ENCODE data around the gene ZNF598. TPM values are rescaled to one million over a fixed set of nuclear protein-coding genes. Genes with fewer than 3 reads are reported as not detected.
A peak's percentile ranks its signal among the peaks of the same experiment; 100 is the strongest.

Gene ZNF598
- total and polyA plus RNA-seq, 10 of the 15 experiments (the other 5 are each of a cell fraction or from before 2014, with no cell fraction given): 0.08 to 74.0 (median 14.4) TPM

- H4K20me1 ChIP-seq (ENCODE audit: control insufficient read depth, insufficient read depth): no peaks in the 10 kb centered on the region
- intact Hi-C loops (cut with micrococcal nuclease; ENCODE audit: unreplicated experiment): no loop called here
- DNase-seq (ENCODE audit: low read depth, low spot score): no peak
- no TSS peak for BruUV-seq (replicated peaks)
- no peak for FAIRE-seq
- 96% methylated on average over 29 of the region's 33 CpGs for WGBS (ENCODE audit: insufficient coverage, insufficient replicate concordance, low lambda C conversion rate, missing lambda C conversion rate)
- RAD21 ChIA-PET (ENCODE audit: unreplicated experiment): no interaction called here
- no peak overlapping the region for H3K27ac ChIP-seq (ENCODE audit: control insufficient read depth, insufficient read depth)
- peaks cover 24% of the 10 kb centered on the region for H3K79me2 ChIP-seq (ENCODE audit: control insufficient read depth, insufficient read depth, low read length)
- peaks cover 0 to 36% of the 10 kb centered on the region in 2 experiments; a peak in 3 of 4 replicates for H3K36me3 ChIP-seq (ENCODE audit: control insufficient read depth in 2 of 2, insufficient read depth in 2 of 2, low read length in 1 of 2)
- CTCF ChIA-PET: no interaction called here
- H3K4me1 ChIP-seq (ENCODE audit: control insufficient read depth, insufficient read depth, low read length): peaks cover 8% of the 10 kb centered on the region
- POLR2A ChIA-PET: interaction anchor here (1.9 kb wide), 1 partner anchor 10 kb away, joined by 8 read pairs; the partner anchor contains the start of gene RPS2
- H3K4me3 ChIP-seq: no peak overlapping the region
- in situ Hi-C loops (cut with MboI): no loop called here
- SMC1A ChIA-PET (ENCODE audit: uncharacterized antibody, unreplicated experiment): no interaction called here
- no peak overlapping the region for H3K4me2 ChIP-seq (ENCODE audit: control insufficient read depth, insufficient read depth)
- ATAC-seq: no peak
- H3K27me3 ChIP-seq (replicated peaks in 1 of 2; ENCODE audit: control insufficient read depth in 2 of 2, insufficient read depth in 2 of 2, low read length in 1 of 2): 0 out of 4 replicates have a peak, but pooled peaks cover 0 to 2% of the 10 kb centered on the region in 2 experiments
- H3K9me3 ChIP-seq (replicated peaks; ENCODE audit: control insufficient read depth, insufficient read depth, low read length): no peaks in the 10 kb centered on the region
- H2AFZ ChIP-seq (ENCODE audit: control insufficient read depth, low read depth, low read length): no peak overlapping the region
- TF ChIP-seq MTA3 (IDR thresholded peaks at IDR 0.05; ENCODE audit: borderline replicate concordance, low read length): no peak
- no peak for TF ChIP-seq PAX5 (IDR thresholded peaks at IDR 0.05; ENCODE audit: borderline replicate concordance, low read depth, low read length)
- no peak overlapping the region for H3K9ac ChIP-seq (ENCODE audit: control insufficient read depth, insufficient read depth, low read length)
These were observed 34.0 kb downstream of the ZNF598 start for GRCh38 chr16:1975432-1976215.

GRCh38 chr16:1974157-1975070, 35.2 kb downstream of the ZNF598 start:
- H4K20me1 ChIP-seq (ENCODE audit: control insufficient read depth, insufficient read depth): no peaks in the 10 kb centered on the region
- POLR2A ChIA-PET: interaction anchor here (1.9 kb wide), 1 partner anchor 9 kb away, joined by 8 read pairs; the partner anchor contains the start of gene RPS2
- TF ChIP-seq POLR2A (IDR thresholded peaks at IDR 0.05; ENCODE audit: low read depth, low read length) (0 out of 2 replicates have a peak, but pooled peaks have one; percentile 7), RUNX3 (IDR thresholded peaks at IDR 0.05; ENCODE audit: low read length) (no peak)
- RAD21 ChIA-PET (ENCODE audit: unreplicated experiment): no interaction called here
- H3K27me3 ChIP-seq (replicated peaks in 1 of 2; ENCODE audit: control insufficient read depth in 2 of 2, insufficient read depth in 2 of 2, low read length in 1 of 2): no peaks in the 10 kb centered on the region
- 93% methylated on average over 39 of the region's 42 CpGs for WGBS (ENCODE audit: insufficient coverage, insufficient replicate concordance, low lambda C conversion rate, missing lambda C conversion rate)
- in situ Hi-C loops (cut with MboI) (no loop called here), intact Hi-C loops (cut with micrococcal nuclease; ENCODE audit: unreplicated experiment) (no loop called here)
- FAIRE-seq (no peak), DNase-seq (ENCODE audit: low read depth, low spot score) (no peak), ATAC-seq (no peak)
- H3K9ac ChIP-seq (ENCODE audit: control insufficient read depth, insufficient read depth, low read length): no peak overlapping the region
- peaks cover 0 to 36% of the 10 kb centered on the region in 2 experiments; a peak in 3 of 4 replicates for H3K36me3 ChIP-seq (ENCODE audit: control insufficient read depth in 2 of 2, insufficient read depth in 2 of 2, low read length in 1 of 2)
- H3K27ac ChIP-seq (ENCODE audit: control insufficient read depth, insufficient read depth): no peak overlapping the region
- SMC1A ChIA-PET (ENCODE audit: uncharacterized antibody, unreplicated experiment): no interaction called here
- no peaks in the 10 kb centered on the region for H3K9me3 ChIP-seq (replicated peaks; ENCODE audit: control insufficient read depth, insufficient read depth, low read length)
- H3K4me1 ChIP-seq (ENCODE audit: control insufficient read depth, insufficient read depth, low read length): peaks cover 12% of the 10 kb centered on the region
- H2AFZ ChIP-seq (ENCODE audit: control insufficient read depth, low read depth, low read length): no peak overlapping the region
- BruUV-seq (replicated peaks): no TSS peak
- H3K4me2 ChIP-seq (ENCODE audit: control insufficient read depth, insufficient read depth): no peak overlapping the region
- CTCF ChIA-PET: no interaction called here
- H3K4me3 ChIP-seq: no peak overlapping the region
- H3K79me2 ChIP-seq (ENCODE audit: control insufficient read depth, insufficient read depth, low read length): peaks cover 24% of the 10 kb centered on the region
